GM12872 (cell line): ENCODE data around the gene DYNC1LI2.

Source experiments
- TF ChIP-seq, protein P1 (sequence below): IDR thresholded peaks from 3 replicates; pipeline ENCODE4 v1.5.1; 2011; ENCODE audit warnings: low read depth, mild to moderate bottlenecking, low read length, moderate library complexity; ENCODE audit not compliant: insufficient read depth

DYNC1LI2 gene

DNA sequence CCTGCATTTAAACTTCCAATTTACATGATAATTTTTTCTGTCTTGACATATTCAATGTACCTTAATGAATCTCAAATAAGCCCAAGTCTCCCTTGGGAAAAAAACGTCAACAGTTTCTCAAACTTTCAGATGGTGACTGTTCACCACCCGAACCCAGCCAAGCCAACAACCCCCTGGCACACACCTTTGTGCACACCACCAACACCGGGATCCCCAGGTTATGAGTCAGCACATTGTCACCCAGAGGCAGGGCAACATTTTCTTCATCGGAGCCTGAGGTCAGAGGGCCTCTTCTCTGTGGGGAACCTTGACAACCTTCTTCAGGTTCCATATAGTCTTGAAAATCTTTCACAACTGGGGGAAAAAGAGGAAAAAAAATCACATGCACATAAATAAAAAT lies 15.5 kb downstream of the DYNC1LI2 start:
- TF ChIP-seq, protein P1, sequence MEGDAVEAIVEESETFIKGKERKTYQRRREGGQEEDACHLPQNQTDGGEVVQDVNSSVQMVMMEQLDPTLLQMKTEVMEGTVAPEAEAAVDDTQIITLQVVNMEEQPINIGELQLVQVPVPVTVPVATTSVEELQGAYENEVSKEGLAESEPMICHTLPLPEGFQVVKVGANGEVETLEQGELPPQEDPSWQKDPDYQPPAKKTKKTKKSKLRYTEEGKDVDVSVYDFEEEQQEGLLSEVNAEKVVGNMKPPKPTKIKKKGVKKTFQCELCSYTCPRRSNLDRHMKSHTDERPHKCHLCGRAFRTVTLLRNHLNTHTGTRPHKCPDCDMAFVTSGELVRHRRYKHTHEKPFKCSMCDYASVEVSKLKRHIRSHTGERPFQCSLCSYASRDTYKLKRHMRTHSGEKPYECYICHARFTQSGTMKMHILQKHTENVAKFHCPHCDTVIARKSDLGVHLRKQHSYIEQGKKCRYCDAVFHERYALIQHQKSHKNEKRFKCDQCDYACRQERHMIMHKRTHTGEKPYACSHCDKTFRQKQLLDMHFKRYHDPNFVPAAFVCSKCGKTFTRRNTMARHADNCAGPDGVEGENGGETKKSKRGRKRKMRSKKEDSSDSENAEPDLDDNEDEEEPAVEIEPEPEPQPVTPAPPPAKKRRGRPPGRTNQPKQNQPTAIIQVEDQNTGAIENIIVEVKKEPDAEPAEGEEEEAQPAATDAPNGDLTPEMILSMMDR = no peak

DNA sequence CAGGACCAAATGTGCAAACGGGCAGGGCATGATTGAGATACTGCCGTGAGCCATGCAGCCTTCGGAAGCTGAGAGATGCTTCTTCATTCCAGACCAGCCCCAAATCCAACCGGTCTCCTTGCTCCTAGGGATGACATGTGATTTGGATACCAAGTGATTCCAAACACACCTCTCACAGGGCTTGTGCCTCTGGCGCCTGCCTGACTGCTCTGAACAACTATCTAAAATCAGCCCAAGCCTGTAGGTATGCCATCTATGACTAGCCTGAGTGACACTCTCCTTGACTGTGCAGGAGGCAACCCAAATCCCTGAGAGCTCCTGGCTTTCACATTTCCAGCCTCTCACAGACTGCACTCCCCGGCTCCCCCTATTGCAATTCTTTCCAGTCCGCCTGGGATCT lies 20.3 kb downstream of the DYNC1LI2 start:
- TF ChIP-seq, protein P1 = no peak

DNA sequence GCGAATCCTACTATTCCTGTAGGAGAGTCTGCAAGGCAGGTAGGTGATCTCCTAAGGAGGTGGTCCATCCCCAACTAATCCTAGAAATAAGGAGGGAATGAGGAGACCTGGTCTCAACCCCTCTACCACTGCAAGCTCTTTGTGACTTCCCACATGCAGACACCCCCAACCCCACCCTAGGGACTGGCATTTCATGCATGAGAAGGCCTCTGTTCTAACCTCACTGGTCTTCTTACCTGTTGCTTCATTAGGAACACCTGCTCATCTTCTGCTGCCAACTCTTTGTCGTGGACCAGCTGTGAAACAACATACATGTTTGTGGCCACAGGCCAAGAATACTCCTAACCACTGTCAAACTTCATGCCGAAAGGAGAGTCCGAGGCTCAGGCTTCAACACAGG lies 22.6 kb downstream of the DYNC1LI2 start:
- TF ChIP-seq, protein P1 = no peak

DNA sequence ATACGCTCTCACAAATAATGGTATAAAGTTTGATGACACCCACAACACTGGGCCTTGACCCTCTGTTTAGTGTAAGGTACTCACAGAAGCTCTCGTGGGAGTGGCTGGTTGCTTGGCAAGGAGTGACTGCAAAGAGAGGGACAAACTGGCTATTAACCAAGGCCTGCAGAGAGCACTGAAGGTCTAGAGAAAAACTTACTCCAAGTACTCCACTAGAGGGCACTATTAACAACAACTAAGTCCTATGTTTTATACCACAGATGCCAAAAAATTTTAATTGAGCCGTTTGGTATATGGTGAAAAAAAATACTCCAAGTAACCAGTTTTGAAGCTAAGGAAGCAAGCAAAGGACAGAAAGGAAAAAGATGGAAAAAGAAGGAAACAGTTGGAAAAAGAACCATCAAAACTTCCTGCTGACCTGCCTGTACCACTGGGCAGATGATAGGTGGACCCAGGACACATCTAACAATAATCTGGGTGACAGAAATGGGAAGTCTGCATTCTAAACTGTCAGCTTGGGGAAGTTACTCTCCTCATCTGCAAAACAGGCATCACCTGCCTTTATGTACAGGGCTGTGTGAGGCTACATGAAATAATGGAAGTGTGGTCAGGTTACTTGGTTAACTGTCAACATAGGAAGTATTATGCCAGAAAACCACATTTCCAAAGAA lies 23.2 kb downstream of the DYNC1LI2 start:
- TF ChIP-seq, protein P1 = peak; percentile 67

DNA sequence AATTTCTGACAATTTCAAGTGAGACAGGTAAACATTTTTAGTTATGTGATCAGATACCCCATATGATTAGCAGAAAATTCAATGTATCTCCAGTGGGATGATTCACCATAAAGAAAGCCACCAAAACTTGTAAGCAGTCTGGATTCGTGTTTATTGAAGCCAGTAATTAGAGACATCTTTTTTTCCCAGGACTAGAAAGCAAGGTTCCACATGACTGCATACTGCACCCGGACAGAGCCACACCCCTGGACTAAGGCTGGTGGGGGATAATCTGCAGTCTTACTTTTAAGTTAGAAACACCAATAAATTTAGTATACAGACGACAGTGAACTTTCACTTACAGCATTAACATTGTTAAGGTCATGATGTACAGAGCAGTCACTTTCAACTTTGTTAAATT lies 30.6 kb downstream of the DYNC1LI2 start:
- TF ChIP-seq, protein P1 = no peak

DNA sequence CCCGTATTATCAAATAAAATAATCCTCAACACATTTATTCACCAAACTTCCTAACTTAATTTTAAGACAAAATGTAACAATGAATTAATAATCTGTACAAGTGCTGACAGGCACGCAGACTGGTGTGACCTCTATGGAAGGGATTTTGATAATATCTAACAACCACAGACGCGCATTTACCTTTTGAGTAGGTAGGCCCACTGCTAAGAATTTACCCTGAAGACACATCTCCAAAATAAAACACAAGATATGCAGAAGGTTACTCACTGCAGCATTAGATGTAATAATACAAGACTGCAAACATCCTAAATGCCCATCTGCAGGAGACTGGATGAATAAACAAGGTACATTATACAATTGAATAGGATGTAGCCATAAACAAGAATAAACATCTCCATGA lies 32.2 kb downstream of the DYNC1LI2 start:
- TF ChIP-seq, protein P1 = no peak

DNA sequence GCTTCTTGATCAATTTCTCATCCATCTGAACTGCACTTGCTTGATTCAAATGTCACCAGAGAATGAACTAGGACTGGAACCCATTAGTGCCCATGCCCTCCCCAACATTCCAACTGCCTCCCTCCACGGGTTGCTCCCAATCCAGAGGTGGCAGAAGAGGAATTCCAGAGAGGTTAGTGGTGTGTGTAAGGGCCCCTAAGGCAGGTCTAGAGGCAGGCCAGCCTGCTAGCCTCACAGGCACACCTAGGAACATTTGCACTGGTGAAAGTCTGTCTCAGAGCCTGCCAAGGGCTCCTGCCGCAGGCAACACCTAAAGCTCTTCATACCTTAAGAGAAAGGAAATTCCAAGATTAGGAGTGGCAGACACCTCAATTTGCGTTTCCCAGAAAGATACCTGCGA lies 33.6 kb downstream of the DYNC1LI2 start:
- TF ChIP-seq, protein P1 = no peak

DNA sequence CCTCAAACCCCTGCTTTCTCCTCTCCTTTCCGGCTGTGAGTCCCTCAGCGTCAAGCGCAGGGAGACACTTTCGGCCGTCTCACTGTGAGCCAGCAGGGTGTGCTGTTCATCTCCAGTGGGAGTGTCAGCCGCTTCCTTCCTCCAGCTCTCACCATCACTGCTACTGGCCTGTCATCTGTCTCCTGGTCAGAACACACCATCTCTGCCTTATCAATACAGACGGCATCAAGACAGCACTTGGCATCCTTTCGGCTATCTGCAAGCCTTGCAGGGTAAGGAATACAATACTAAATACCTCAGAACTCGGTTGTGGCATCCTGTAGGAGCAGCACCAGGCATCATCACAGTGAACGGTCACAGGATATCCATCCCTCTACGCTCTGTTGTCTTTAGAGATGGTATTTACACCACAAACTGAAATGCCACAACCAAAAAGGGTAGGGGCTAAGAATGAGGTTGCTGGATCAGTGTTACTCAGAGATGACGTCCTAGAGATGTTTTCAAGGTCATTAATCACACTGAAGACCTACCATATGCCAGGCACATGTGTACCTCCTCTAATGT lies 34.2 kb downstream of the DYNC1LI2 start:
- TF ChIP-seq, protein P1 = peak; percentile 30; the same call in 1 of the 3 replicates
